ENCODE measurements around the gene ASCC2. TPM values are rescaled to one million over a fixed set of nuclear protein-coding genes. Genes with fewer than 3 reads are reported as not detected.
A peak's percentile ranks its signal among the peaks of the same experiment; 100 is the strongest.

Gene ASCC2
- total and polyA plus RNA-seq, 3 experiments from 2014 or later = 60.0 to 84.5 (median 81.1) TPM

DNA sequence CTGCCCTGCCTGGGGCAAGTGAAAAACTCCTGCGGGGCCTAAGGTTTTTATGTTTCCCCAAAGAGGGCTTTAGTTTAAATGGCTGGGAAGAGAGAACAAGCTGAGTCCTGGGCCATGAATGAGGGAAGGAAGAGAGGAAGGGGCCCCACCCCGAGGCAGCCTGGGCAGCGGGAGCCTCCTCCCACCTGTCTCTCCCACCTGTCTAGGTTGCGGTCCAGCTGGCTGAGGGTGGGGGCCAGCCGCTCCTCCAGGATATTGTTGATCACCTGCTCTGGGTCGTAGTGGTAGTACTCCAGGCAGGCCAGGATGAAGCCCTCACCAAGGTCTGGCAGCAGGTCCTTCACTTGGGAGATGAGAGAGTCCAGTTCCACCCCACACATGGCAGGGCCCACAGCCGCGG, 36.3 kb downstream of the ASCC2 start:
- H3K4me3 Mint-ChIP-seq = no peak overlapping the region
- no peaks in the 10 kb centered on the region for H3K27me3 Mint-ChIP-seq
- no peak for DNase-seq
- H3K27ac ChIP-seq (ENCODE audit: low read depth, low read length) = no peak overlapping the region
- peaks cover 83% of the 10 kb centered on the region for H3K36me3 ChIP-seq (ENCODE audit: insufficient read depth, low read length)
- H3K4me1 ChIP-seq (ENCODE audit: insufficient read depth, low read length) = no peaks in the 10 kb centered on the region
- H3K9me3 ChIP-seq (ENCODE audit: low read length) = no peaks in the 10 kb centered on the region
- H3K4me1 Mint-ChIP-seq = peaks cover 0 to 4% (median 0%) of the 10 kb centered on the region in 3 donors
- ChIA-PET POLR2A (no interaction called here), CTCF (no interaction called here)
- H3K9me3 Mint-ChIP-seq = no peaks in the 10 kb centered on the region
- H3K27ac Mint-ChIP-seq = no peak overlapping the region
- peaks cover 17 to 87% (median 27%) of the 10 kb centered on the region in 3 donors for H3K36me3 Mint-ChIP-seq
- no peak overlapping the region for H3K4me3 ChIP-seq (ENCODE audit: low read length)
- no peaks in the 10 kb centered on the region for H3K27me3 ChIP-seq (ENCODE audit: insufficient read depth, low read length, poor library complexity, severe bottlenecking)

DNA sequence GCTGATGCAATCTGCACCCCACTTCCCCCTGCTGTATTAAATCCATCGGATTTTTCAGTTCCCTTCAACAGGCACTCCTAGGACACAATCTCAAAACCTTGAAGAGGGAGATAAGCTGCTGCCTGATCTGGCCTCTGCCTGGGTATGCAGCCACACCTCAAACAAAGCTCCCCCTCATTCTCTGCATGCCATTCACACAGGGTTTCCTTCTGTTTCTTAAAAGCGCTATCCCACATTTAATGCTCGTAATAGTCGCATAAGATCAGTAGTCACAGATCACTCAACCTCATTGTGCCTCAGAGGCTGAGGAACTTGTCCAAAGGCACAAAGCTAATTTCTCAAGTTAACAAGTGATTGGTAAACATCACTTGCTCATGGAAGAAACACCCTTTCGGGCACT, 36.9 kb downstream of the ASCC2 start:
- CTCF ChIA-PET = no interaction called here
- Mint-ChIP-seq H3K4me3 (no peak overlapping the region), H3K4me1 (peaks cover 0 to 4% (median 0%) of the 10 kb centered on the region in 3 donors), H3K9me3 (no peaks in the 10 kb centered on the region), H3K27me3 (no peaks in the 10 kb centered on the region), H3K36me3 (peaks cover 17 to 87% (median 26%) of the 10 kb centered on the region in 3 donors), H3K27ac (peak overlapping the region in 1 of 8 donors; percentile 50)
- Histone ChIP-seq H3K27ac (ENCODE audit: low read depth, low read length) (no peak overlapping the region), H3K4me3 (ENCODE audit: low read length) (no peak overlapping the region), H3K36me3 (ENCODE audit: insufficient read depth, low read length) (peaks cover 81% of the 10 kb centered on the region), H3K4me1 (ENCODE audit: insufficient read depth, low read length) (no peaks in the 10 kb centered on the region), H3K9me3 (ENCODE audit: low read length) (no peaks in the 10 kb centered on the region), H3K27me3 (ENCODE audit: insufficient read depth, low read length, poor library complexity, severe bottlenecking) (no peaks in the 10 kb centered on the region)
- no peak for DNase-seq
- POLR2A ChIA-PET = no interaction called here

DNA sequence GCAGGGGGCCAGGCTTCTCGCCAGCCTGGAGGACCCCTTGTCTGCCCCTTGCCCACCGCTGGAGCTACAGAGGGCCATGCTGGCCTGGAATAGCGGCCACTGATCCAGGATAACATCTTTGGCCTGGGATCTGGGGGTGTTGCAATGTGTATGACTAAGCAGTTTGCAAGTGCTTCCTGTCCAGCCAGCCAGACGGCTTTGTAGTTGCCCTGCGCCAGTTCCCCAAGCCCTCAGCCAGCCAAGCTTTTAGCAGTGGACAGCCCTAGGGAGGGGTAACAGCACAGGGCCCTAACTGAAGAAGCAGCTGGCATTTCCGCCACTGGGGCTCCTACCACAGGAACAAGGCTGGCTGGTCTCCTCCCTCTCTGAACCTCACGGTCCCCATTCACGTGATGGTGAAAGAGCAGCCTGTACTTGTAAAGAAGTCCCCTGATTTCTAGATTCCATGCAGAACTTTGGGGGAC, 38.8 kb downstream of the ASCC2 start:
- Histone ChIP-seq H3K4me3 (ENCODE audit: low read length) (no peak overlapping the region), H3K27ac (ENCODE audit: low read depth, low read length) (no peak overlapping the region), H3K4me1 (ENCODE audit: insufficient read depth, low read length) (no peaks in the 10 kb centered on the region), H3K9me3 (ENCODE audit: low read length) (no peaks in the 10 kb centered on the region), H3K36me3 (ENCODE audit: insufficient read depth, low read length) (peaks cover 68% of the 10 kb centered on the region), H3K27me3 (ENCODE audit: insufficient read depth, low read length, poor library complexity, severe bottlenecking) (no peaks in the 10 kb centered on the region)
- DNase-seq = no peak
- H3K4me3 Mint-ChIP-seq = no peak overlapping the region
- peaks cover 0 to 4% (median 0%) of the 10 kb centered on the region in 3 donors for H3K4me1 Mint-ChIP-seq
- CTCF ChIA-PET = no interaction called here
- peak overlapping the region in 1 of 8 donors; percentile 37 for H3K27ac Mint-ChIP-seq
- H3K27me3 Mint-ChIP-seq = no peaks in the 10 kb centered on the region
- POLR2A ChIA-PET = interaction anchor here (0.5 kb wide), 1 partner anchor 39 kb away, joined by 3 read pairs; no protein-coding TSS in a partner anchor
- H3K36me3 Mint-ChIP-seq = peaks cover 11 to 84% (median 18%) of the 10 kb centered on the region in 3 donors
- H3K9me3 Mint-ChIP-seq = no peaks in the 10 kb centered on the region

GRCh38 chr22:29798801-29799200, 39.3 kb downstream of the ASCC2 start:
- H3K4me1 ChIP-seq (ENCODE audit: insufficient read depth, low read length) = no peaks in the 10 kb centered on the region
- H3K4me3 ChIP-seq (ENCODE audit: low read length) = no peak overlapping the region
- no peaks in the 10 kb centered on the region for H3K9me3 ChIP-seq (ENCODE audit: low read length)
- Mint-ChIP-seq H3K27ac (peak overlapping the region in 4 of 8 donors; percentile 39 to 73 (median 60)), H3K4me3 (no peak overlapping the region), H3K9me3 (no peaks in the 10 kb centered on the region), H3K4me1 (peaks cover 0 to 4% (median 0%) of the 10 kb centered on the region in 3 donors), H3K36me3 (peaks cover 11 to 80% (median 18%) of the 10 kb centered on the region in 3 donors), H3K27me3 (no peaks in the 10 kb centered on the region)
- H3K36me3 ChIP-seq (ENCODE audit: insufficient read depth, low read length) = peaks cover 66% of the 10 kb centered on the region
- H3K27ac ChIP-seq (ENCODE audit: low read depth, low read length) = peak overlapping the region; percentile 47
- no peaks in the 10 kb centered on the region for H3K27me3 ChIP-seq (ENCODE audit: insufficient read depth, low read length, poor library complexity, severe bottlenecking)
- POLR2A ChIA-PET = no interaction called here
- CTCF ChIA-PET = no interaction called here
- no peak for DNase-seq

DNA sequence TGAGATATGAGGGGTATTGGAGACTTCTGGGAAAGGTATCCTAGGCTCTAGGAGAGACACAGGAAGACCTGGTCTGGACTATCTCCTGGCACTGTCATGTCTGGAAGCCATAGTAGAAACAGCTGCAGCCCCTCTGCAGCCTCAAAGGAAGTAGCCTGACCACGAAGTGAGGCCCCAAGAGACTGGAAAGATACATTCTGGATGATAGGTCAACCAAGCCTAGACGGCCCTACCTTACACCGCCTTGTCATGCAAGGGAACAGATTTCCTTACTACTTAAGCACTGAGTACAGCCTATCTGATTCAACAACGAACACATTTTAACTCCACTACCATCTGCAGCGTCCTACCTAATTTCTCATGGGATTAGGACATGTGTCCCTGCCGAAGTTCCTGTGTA, 39.8 kb downstream of the ASCC2 start:
- H3K4me1 ChIP-seq (ENCODE audit: insufficient read depth, low read length) = no peaks in the 10 kb centered on the region
- H3K27ac ChIP-seq (ENCODE audit: low read depth, low read length) = peak overlapping the region; percentile 47
- peaks cover 63% of the 10 kb centered on the region for H3K36me3 ChIP-seq (ENCODE audit: insufficient read depth, low read length)
- peaks cover 0 to 4% (median 0%) of the 10 kb centered on the region in 3 donors for H3K4me1 Mint-ChIP-seq
- no peaks in the 10 kb centered on the region for H3K9me3 ChIP-seq (ENCODE audit: low read length)
- H3K27me3 Mint-ChIP-seq = no peaks in the 10 kb centered on the region
- H3K4me3 Mint-ChIP-seq = no peak overlapping the region
- no peak overlapping the region for H3K4me3 ChIP-seq (ENCODE audit: low read length)
- no peak for DNase-seq
- H3K9me3 Mint-ChIP-seq = no peaks in the 10 kb centered on the region
- ChIA-PET CTCF (no interaction called here), POLR2A (no interaction called here)
- peaks cover 8 to 79% (median 15%) of the 10 kb centered on the region in 3 donors for H3K36me3 Mint-ChIP-seq
- H3K27me3 ChIP-seq (ENCODE audit: insufficient read depth, low read length, poor library complexity, severe bottlenecking) = no peaks in the 10 kb centered on the region
- peak overlapping the region in 5 of 8 donors; percentile 7 to 84 (median 51) for H3K27ac Mint-ChIP-seq

- Histone ChIP-seq H3K9me3 (ENCODE audit: low read length) (no peaks in the 10 kb centered on the region), H3K4me3 (ENCODE audit: low read length) (no peak overlapping the region), H3K27ac (ENCODE audit: low read depth, low read length) (no peak overlapping the region), H3K27me3 (ENCODE audit: insufficient read depth, low read length, poor library complexity, severe bottlenecking) (no peaks in the 10 kb centered on the region), H3K36me3 (ENCODE audit: insufficient read depth, low read length) (peaks cover 72% of the 10 kb centered on the region), H3K4me1 (ENCODE audit: insufficient read depth, low read length) (no peaks in the 10 kb centered on the region)
- POLR2A ChIA-PET = no interaction called here
- CTCF ChIA-PET = no interaction called here
- H3K36me3 Mint-ChIP-seq = peaks cover 7 to 86% (median 15%) of the 10 kb centered on the region in 3 donors
- H3K27me3 Mint-ChIP-seq = no peaks in the 10 kb centered on the region
- H3K4me1 Mint-ChIP-seq = peaks cover 0 to 4% (median 0%) of the 10 kb centered on the region in 3 donors
- H3K9me3 Mint-ChIP-seq = no peaks in the 10 kb centered on the region
- peak overlapping the region in 1 of 8 donors; percentile 91 for H3K27ac Mint-ChIP-seq
- DNase-seq = no peak
- H3K4me3 Mint-ChIP-seq = no peak overlapping the region
These were observed 40.7 kb downstream of the ASCC2 start for GRCh38 chr22:29797351-29797750.

GRCh38 chr22:29795663-29796062, 42.4 kb downstream of the ASCC2 start:
- H3K4me3 Mint-ChIP-seq = no peak overlapping the region
- H3K36me3 Mint-ChIP-seq = peaks cover 7 to 87% (median 17%) of the 10 kb centered on the region in 3 donors
- Histone ChIP-seq H3K27me3 (ENCODE audit: insufficient read depth, low read length, poor library complexity, severe bottlenecking) (no peaks in the 10 kb centered on the region), H3K4me3 (ENCODE audit: low read length) (no peak overlapping the region), H3K9me3 (ENCODE audit: low read length) (no peaks in the 10 kb centered on the region), H3K27ac (ENCODE audit: low read depth, low read length) (no peak overlapping the region), H3K4me1 (ENCODE audit: insufficient read depth, low read length) (no peaks in the 10 kb centered on the region), H3K36me3 (ENCODE audit: insufficient read depth, low read length) (peaks cover 63% of the 10 kb centered on the region)
- no peak for DNase-seq
- CTCF ChIA-PET = no interaction called here
- no peaks in the 10 kb centered on the region for H3K27me3 Mint-ChIP-seq
- no peaks in the 10 kb centered on the region for H3K9me3 Mint-ChIP-seq
- no peak overlapping the region for H3K27ac Mint-ChIP-seq
- peaks cover 0 to 4% (median 0%) of the 10 kb centered on the region in 3 donors for H3K4me1 Mint-ChIP-seq
- POLR2A ChIA-PET = no interaction called here

- H3K4me3 Mint-ChIP-seq = no peak overlapping the region
- no peak overlapping the region for H3K27ac Mint-ChIP-seq
- POLR2A ChIA-PET = no interaction called here
These were observed 44.7 kb downstream of the ASCC2 start for GRCh38 chr22:29793396-29793795.

More at GRCh38 chr22:29793396-29793795, 44.7 kb downstream of the ASCC2 start:
- Histone ChIP-seq H3K27ac (ENCODE audit: low read depth, low read length) (no peak overlapping the region), H3K9me3 (ENCODE audit: low read length) (no peaks in the 10 kb centered on the region), H3K4me1 (ENCODE audit: insufficient read depth, low read length) (no peaks in the 10 kb centered on the region), H3K36me3 (ENCODE audit: insufficient read depth, low read length) (peaks cover 58% of the 10 kb centered on the region), H3K27me3 (ENCODE audit: insufficient read depth, low read length, poor library complexity, severe bottlenecking) (no peaks in the 10 kb centered on the region), H3K4me3 (ENCODE audit: low read length) (no peak overlapping the region)
- H3K4me1 Mint-ChIP-seq = peaks cover 0 to 4% (median 0%) of the 10 kb centered on the region in 3 donors
- H3K9me3 Mint-ChIP-seq = no peaks in the 10 kb centered on the region
- DNase-seq = no peak
- CTCF ChIA-PET = no interaction called here
- H3K27me3 Mint-ChIP-seq = no peaks in the 10 kb centered on the region
- H3K36me3 Mint-ChIP-seq = peaks cover 8 to 87% (median 17%) of the 10 kb centered on the region in 3 donors
